ENCODE data around the gene CD101.

The CD101 gene

GRCh38 chr1:116958977-116959376 lies 42.6 kb upstream of the CD101 start:
- no peak overlapping the region for H3K9ac ChIP-seq (ENCODE audit: insufficient read length, low read depth)
- H3K36me3 ChIP-seq (ENCODE audit: insufficient read depth, insufficient read length, low read length) = peaks cover 44% of the 10 kb centered on the region
- TF ChIP-seq SUZ12 (IDR thresholded peaks at IDR 0.05; ENCODE audit: extremely low read depth, insufficient read depth, insufficient read length) (no peak), YY1 (IDR thresholded peaks at IDR 0.05; ENCODE audit: insufficient read depth, insufficient read length) (no peak), ZNF274 (IDR thresholded peaks at IDR 0.05; ENCODE audit: low read depth, low read length) (no peak)
- DNase-seq (ENCODE audit: low read depth, low spot score) = no peak
- no peaks in the 10 kb centered on the region for H3K27me3 ChIP-seq (ENCODE audit: insufficient read depth, insufficient read length)
- H3K4me1 ChIP-seq (ENCODE audit: insufficient read depth, insufficient read length) = no peaks in the 10 kb centered on the region
- no peaks in the 10 kb centered on the region for H3K9me3 ChIP-seq (ENCODE audit: insufficient read depth, low read length)
- no peak overlapping the region for H3K4me3 ChIP-seq (ENCODE audit: insufficient read length, low read depth)

GRCh38 chr1:116961606-116962005 lies 40.0 kb upstream of the CD101 start:
- H3K4me3 ChIP-seq (ENCODE audit: insufficient read length, low read depth) = no peak overlapping the region
- DNase-seq (ENCODE audit: low read depth, low spot score) = no peak
- no peak overlapping the region for H3K9ac ChIP-seq (ENCODE audit: insufficient read length, low read depth)
- no peaks in the 10 kb centered on the region for H3K9me3 ChIP-seq (ENCODE audit: insufficient read depth, low read length)
- H3K36me3 ChIP-seq (ENCODE audit: insufficient read depth, insufficient read length, low read length) = peaks cover 59% of the 10 kb centered on the region
- H3K27me3 ChIP-seq (ENCODE audit: insufficient read depth, insufficient read length) = no peaks in the 10 kb centered on the region
- H3K4me1 ChIP-seq (ENCODE audit: insufficient read depth, insufficient read length) = no peaks in the 10 kb centered on the region
- TF ChIP-seq YY1 (IDR thresholded peaks at IDR 0.05; ENCODE audit: insufficient read depth, insufficient read length) (no peak), SUZ12 (IDR thresholded peaks at IDR 0.05; ENCODE audit: extremely low read depth, insufficient read depth, insufficient read length) (no peak), ZNF274 (IDR thresholded peaks at IDR 0.05; ENCODE audit: low read depth, low read length) (no peak)

GRCh38 chr1:116962987-116963639 lies 38.4 kb upstream of the CD101 start:
- Histone ChIP-seq H3K27me3 (ENCODE audit: insufficient read depth, insufficient read length) (no peaks in the 10 kb centered on the region), H3K36me3 (ENCODE audit: insufficient read depth, insufficient read length, low read length) (peaks cover 64% of the 10 kb centered on the region), H3K4me3 (ENCODE audit: insufficient read length, low read depth) (no peak overlapping the region), H3K9me3 (ENCODE audit: insufficient read depth, low read length) (no peaks in the 10 kb centered on the region; the same call in 1 of the 2 replicates), H3K9ac (ENCODE audit: insufficient read length, low read depth) (no peak overlapping the region), H3K4me1 (ENCODE audit: insufficient read depth, insufficient read length) (no peaks in the 10 kb centered on the region)
- TF ChIP-seq YY1 (IDR thresholded peaks at IDR 0.05; ENCODE audit: insufficient read depth, insufficient read length) = no peak
- TF ChIP-seq ZNF274 (IDR thresholded peaks at IDR 0.05; ENCODE audit: low read depth, low read length) = no peak
- TF ChIP-seq SUZ12 (IDR thresholded peaks at IDR 0.05; ENCODE audit: extremely low read depth, insufficient read depth, insufficient read length) = no peak
- no peak for DNase-seq (ENCODE audit: low read depth, low spot score)

GRCh38 chr1:116966791-116967190 lies 34.8 kb upstream of the CD101 start:
- Histone ChIP-seq H3K9ac (ENCODE audit: insufficient read length, low read depth) (no peak overlapping the region), H3K4me3 (ENCODE audit: insufficient read length, low read depth) (no peak overlapping the region), H3K36me3 (ENCODE audit: insufficient read depth, insufficient read length, low read length) (peaks cover 48% of the 10 kb centered on the region), H3K4me1 (ENCODE audit: insufficient read depth, insufficient read length) (no peaks in the 10 kb centered on the region), H3K27me3 (ENCODE audit: insufficient read depth, insufficient read length) (no peaks in the 10 kb centered on the region), H3K9me3 (ENCODE audit: insufficient read depth, low read length) (peaks cover 6% of the 10 kb centered on the region; the same call in 1 of the 2 replicates)
- no peak for DNase-seq (ENCODE audit: low read depth, low spot score)
- TF ChIP-seq ZNF274 (IDR thresholded peaks at IDR 0.05; ENCODE audit: low read depth, low read length) (no peak), YY1 (IDR thresholded peaks at IDR 0.05; ENCODE audit: insufficient read depth, insufficient read length) (no peak), SUZ12 (IDR thresholded peaks at IDR 0.05; ENCODE audit: extremely low read depth, insufficient read depth, insufficient read length) (no peak)

- no peak for DNase-seq (ENCODE audit: low read depth, low spot score)
- Histone ChIP-seq H3K9me3 (ENCODE audit: insufficient read depth, low read length) (peaks cover 15% of the 10 kb centered on the region), H3K27me3 (ENCODE audit: insufficient read depth, insufficient read length) (no peaks in the 10 kb centered on the region), H3K4me1 (ENCODE audit: insufficient read depth, insufficient read length) (no peaks in the 10 kb centered on the region), H3K9ac (ENCODE audit: insufficient read length, low read depth) (no peak overlapping the region), H3K4me3 (ENCODE audit: insufficient read length, low read depth) (no peak overlapping the region), H3K36me3 (ENCODE audit: insufficient read depth, insufficient read length, low read length) (peaks cover 35% of the 10 kb centered on the region)
- TF ChIP-seq YY1 (IDR thresholded peaks at IDR 0.05; ENCODE audit: insufficient read depth, insufficient read length) (no peak), SUZ12 (IDR thresholded peaks at IDR 0.05; ENCODE audit: extremely low read depth, insufficient read depth, insufficient read length) (no peak), ZNF274 (IDR thresholded peaks at IDR 0.05; ENCODE audit: low read depth, low read length) (no peak)
These were observed 32.8 kb upstream of the CD101 start for GRCh38 chr1:116968724-116969123.

- H3K4me3 ChIP-seq (ENCODE audit: insufficient read length, low read depth) = no peak overlapping the region
- H3K36me3 ChIP-seq (ENCODE audit: insufficient read depth, insufficient read length, low read length) = peaks cover 34% of the 10 kb centered on the region
- H3K9me3 ChIP-seq (ENCODE audit: insufficient read depth, low read length) = peaks cover 36% of the 10 kb centered on the region
- DNase-seq (ENCODE audit: low read depth, low spot score) = no peak
- no peaks in the 10 kb centered on the region for H3K4me1 ChIP-seq (ENCODE audit: insufficient read depth, insufficient read length)
- H3K27me3 ChIP-seq (ENCODE audit: insufficient read depth, insufficient read length) = no peaks in the 10 kb centered on the region
- TF ChIP-seq ZNF274 (IDR thresholded peaks at IDR 0.05; ENCODE audit: low read depth, low read length) = no peak
- TF ChIP-seq YY1 (IDR thresholded peaks at IDR 0.05; ENCODE audit: insufficient read depth, insufficient read length) = no peak
- TF ChIP-seq SUZ12 (IDR thresholded peaks at IDR 0.05; ENCODE audit: extremely low read depth, insufficient read depth, insufficient read length) = no peak
- H3K9ac ChIP-seq (ENCODE audit: insufficient read length, low read depth) = no peak overlapping the region
These were observed 30.2 kb upstream of the CD101 start for GRCh38 chr1:116971258-116971860.

- peaks cover 29% of the 10 kb centered on the region for H3K36me3 ChIP-seq (ENCODE audit: insufficient read depth, insufficient read length, low read length)
- no peaks in the 10 kb centered on the region for H3K4me1 ChIP-seq (ENCODE audit: insufficient read depth, insufficient read length)
- H3K9me3 ChIP-seq (ENCODE audit: insufficient read depth, low read length) = peaks cover 36% of the 10 kb centered on the region
- no peak for DNase-seq (ENCODE audit: low read depth, low spot score)
- no peak for TF ChIP-seq SUZ12 (IDR thresholded peaks at IDR 0.05; ENCODE audit: extremely low read depth, insufficient read depth, insufficient read length)
- no peak for TF ChIP-seq YY1 (IDR thresholded peaks at IDR 0.05; ENCODE audit: insufficient read depth, insufficient read length)
- no peak for TF ChIP-seq ZNF274 (IDR thresholded peaks at IDR 0.05; ENCODE audit: low read depth, low read length)
- no peak overlapping the region for H3K9ac ChIP-seq (ENCODE audit: insufficient read length, low read depth)
- no peak overlapping the region for H3K4me3 ChIP-seq (ENCODE audit: insufficient read length, low read depth)
- no peaks in the 10 kb centered on the region for H3K27me3 ChIP-seq (ENCODE audit: insufficient read depth, insufficient read length)
These were observed 29.4 kb upstream of the CD101 start for GRCh38 chr1:116971965-116972673.
